Right ventricle myocardium superior (tissue), 1 donor: ENCODE data around the gene RNU1-4. TPM values are rescaled to one million over a fixed set of nuclear protein-coding genes. Genes with fewer than 3 reads are reported as not detected.
"Not testable (repeated sequence)": the region's sequence is repeated elsewhere in the genome, so short reads cannot be mapped to it uniquely, and the experiment has no call there.

Experiments
- ATAC-seq: fragments of 200-7000 bp; cut with Tn5 transposase; one replicate; pipeline ENCODE4 v1.9.1; 2020; ENCODE audit warnings: mild to moderate bottlenecking; ENCODE audit not compliant: poor library complexity
- DNase-seq: peaks from one replicate; pipeline ENCODE4 v3.0.0-alpha.2; 2020
- intact Hi-C: fragments of 100-400 bp; cut with DNase I; formaldehyde crosslinking; loops from one replicate; pipeline ENCODE4 v1.11.2; 2022
- total RNA-seq: library from RNA; stranded (reverse); fragmentation: NEBNext Ultra II Directional; extraction: Animal tissue kit (Norgen Biotek cat#: 25700); gene quantifications from one replicate; pipeline ENCODE4 v1.2.1, GENCODE V29; 2021
- donor health status: DM: no; HTN: yes; CAD: no; lungs with severe emphysema.

Gene RNU1-4
- total RNA-seq, 1 donor from 2014 or later = 9,391 TPM

- intact Hi-C loops = no loop called here
- ATAC-seq = no peak
- DNase-seq = no peak
These were observed 18.3 kb upstream of the RNU1-4 start for GRCh38 chr1:16721871-16722641.

DNA sequence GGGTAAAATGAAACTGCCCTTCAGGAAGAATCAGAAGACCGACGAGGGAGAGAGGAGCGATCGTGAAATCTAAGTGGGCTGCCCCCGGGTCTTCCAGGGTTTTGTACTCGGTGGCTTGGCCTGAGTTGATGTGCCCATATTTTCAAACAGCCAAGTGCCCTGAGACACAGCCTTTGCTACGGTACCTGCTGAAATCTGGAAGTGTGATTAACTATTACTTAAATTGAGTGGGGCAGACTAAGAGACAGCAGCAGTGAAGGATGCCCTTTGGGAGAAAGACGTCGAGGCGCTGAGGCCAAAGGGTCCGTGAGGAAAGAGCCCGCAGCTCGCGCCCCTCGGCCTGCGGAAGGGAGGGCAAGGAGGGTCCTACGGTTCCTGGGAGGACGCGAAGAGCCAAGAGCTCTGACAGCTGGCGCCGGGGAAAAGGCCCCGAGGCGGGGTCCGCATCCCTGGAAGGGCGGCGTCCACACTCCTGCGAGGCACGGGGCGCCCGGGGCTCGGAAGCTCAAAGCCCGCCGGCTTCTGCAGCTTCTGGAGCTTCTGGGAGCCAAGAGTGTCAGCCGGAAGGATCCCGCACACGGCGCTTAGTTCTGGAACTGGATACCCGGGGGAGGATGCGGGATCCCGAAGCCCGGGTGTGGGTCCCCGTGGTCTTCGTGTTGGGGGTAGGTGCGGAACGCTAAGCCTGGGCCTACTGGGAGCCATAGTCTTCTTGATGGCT lies 15.4 kb upstream of the RNU1-4 start:
- ATAC-seq (no peak), DNase-seq (peak; percentile 40)
- intact Hi-C loops = no loop called here

- intact Hi-C loops, DNase-seq, ATAC-seq: not testable (repeated sequence)
These were observed 14.7 kb upstream of the RNU1-4 start for GRCh38 chr1:16725439-16726245.

DNA sequence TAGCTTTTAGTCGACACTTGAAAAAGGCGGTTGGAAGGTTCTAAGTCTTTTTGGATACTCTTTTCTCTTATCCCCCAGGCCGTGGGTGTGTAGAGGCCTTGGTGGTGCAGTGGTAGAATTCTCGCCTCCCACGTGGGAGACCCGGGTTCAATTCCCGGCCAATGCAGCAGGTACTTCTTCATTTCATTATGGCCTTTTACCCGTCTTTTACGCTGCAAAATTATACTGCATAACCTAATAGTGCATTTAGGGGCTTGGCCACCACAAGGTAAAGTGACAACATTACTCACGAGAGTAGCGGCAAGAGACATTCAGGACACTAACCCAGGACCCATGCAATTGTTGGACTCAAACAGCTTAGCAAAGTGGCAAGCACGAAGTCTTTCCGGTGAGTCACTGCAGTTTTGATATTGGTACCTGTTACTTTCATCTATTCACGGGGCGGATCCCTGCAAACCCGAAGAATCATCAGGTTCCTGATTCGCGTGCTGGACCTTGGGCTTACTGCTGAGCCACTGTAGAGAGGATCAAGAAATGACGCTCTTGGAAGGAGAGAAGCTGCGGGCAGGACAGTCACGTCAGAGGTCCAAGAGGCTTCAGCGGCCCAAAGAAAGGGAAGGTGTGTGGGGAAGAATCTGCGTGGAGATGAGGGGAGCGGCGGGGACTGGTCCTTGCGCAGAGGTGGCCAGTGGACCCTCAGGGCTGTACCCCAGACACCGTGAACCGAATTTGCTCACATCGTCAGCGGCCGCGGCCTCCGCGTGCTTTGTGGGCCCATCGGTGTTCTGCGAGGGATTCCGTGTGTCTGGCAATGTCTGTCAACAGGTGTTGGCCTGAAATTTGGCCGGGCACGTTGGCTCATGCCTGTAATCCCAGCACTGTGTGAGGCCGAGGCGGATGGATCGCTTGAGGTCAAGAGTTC lies 12.9 kb upstream of the RNU1-4 start:
- ATAC-seq = no peak
- intact Hi-C loops = no loop called here
- peak; percentile 42 for DNase-seq

- ATAC-seq, DNase-seq, intact Hi-C loops: not testable (repeated sequence)
These were observed 11.9 kb upstream of the RNU1-4 start for GRCh38 chr1:16728243-16728949.

DNA sequence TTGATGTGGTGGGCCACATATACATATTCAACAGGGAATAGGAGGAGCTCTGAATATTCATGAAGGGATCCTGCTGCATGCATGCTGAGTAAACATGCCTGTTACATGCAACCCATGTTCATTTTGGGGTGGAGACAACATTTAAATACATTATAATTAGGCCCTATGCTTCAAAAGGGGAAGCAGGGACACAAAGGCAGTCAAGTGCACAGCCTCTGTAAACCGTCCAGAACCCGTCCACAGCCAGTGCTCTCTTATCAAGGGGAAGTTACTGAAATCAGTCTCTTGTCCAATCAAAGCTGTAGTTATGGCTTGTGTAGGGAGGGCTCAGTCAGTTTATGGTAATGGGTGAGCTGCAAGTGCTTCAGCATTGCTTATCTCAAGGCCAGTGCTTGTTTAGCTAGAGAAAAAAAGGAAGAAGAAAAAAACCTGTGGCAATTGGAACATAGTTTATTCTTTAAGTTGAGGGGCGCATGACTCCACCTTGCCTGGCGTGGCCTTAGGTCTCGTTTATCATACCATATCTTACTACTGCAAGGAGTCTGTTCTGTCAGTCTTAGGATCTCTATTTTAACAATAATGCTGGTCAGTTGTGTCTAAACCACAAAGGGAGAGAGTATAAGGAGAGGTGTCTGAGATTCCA lies 7.9 kb upstream of the RNU1-4 start:
- intact Hi-C loops, ATAC-seq, DNase-seq: not testable (repeated sequence)

GRCh38 chr1:16741230-16741629 lies 914 bp downstream of the RNU1-4 start:
- intact Hi-C loops, DNase-seq, ATAC-seq: not testable (repeated sequence)

DNA sequence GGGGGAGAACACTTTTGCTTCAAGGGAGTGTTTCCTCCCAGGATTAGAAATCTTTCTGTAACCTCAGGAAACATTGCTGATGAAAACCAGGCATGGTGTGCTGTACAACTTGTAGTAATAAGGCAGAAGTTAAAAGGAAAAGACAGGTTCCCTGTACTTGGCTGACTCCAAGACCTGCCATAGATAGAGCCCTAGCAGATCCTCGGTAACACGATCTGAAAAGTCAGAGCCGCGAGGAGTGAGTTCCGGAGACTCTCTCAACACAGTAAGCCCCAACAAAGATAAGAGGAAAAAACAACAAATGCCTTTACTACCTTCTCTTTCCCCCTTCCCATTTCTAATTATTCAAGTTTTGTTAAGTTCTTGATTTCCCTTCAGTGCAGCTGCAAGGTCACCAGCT lies 7.3 kb downstream of the RNU1-4 start:
- intact Hi-C loops, ATAC-seq, DNase-seq: not testable (repeated sequence)

- intact Hi-C loops, ATAC-seq, DNase-seq: not testable (repeated sequence)
These were observed 8.4 kb downstream of the RNU1-4 start for GRCh38 chr1:16748710-16749109.

GRCh38 chr1:16749910-16750888 lies 9.9 kb downstream of the RNU1-4 start:
- intact Hi-C loops, ATAC-seq, DNase-seq: not testable (repeated sequence)

GRCh38 chr1:16752770-16753169 lies 12.5 kb downstream of the RNU1-4 start:
- DNase-seq, intact Hi-C loops, ATAC-seq: not testable (repeated sequence)

- intact Hi-C loops, ATAC-seq, DNase-seq: not testable (repeated sequence)
These were observed 15.1 kb downstream of the RNU1-4 start for GRCh38 chr1:16755385-16755784.

DNA sequence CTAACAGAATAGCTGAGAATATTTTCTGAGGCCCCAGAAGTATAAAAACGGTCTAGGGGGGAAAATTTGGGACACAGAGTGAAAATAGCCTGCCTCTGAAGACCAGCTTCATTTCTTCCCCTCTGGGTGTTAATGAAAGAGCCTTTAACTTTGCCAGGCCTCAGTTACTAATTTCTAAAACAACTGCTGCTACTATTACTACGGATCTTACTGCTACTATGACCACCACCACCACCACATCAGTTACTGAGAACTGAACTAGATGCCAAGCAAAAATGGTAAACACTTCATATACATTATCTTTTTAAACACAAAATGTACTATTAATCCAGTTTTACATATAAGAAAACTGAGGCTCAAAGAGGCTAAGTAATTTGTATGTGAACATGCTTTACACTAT lies 15.6 kb downstream of the RNU1-4 start:
- ATAC-seq, DNase-seq, intact Hi-C loops: not testable (repeated sequence)

- ATAC-seq, DNase-seq, intact Hi-C loops: not testable (repeated sequence)
These were observed 17.3 kb downstream of the RNU1-4 start for GRCh38 chr1:16757574-16757973.

DNA sequence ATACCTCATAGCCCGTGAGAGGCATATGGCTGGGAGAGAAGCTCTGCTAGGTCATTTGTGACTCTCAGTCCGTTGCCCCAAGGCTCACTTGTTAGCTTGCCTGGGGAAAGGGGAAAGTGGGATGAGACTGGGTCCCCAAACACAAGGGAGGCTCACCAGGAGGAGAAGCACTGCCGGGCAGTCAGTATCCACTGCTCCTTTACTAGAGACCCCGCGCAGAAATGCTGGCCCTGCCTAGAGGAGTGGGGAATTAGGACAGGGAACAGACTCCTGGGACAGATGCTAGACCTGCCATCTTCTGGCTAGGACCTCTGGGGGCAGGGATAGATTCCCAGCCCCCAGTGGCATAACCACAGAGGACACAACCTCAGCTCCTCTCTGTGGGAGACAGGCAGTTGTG lies 17.7 kb downstream of the RNU1-4 start:
- ATAC-seq, DNase-seq, intact Hi-C loops: not testable (repeated sequence)

GRCh38 chr1:16759041-16759493 lies 18.8 kb downstream of the RNU1-4 start:
- intact Hi-C loops, ATAC-seq, DNase-seq: not testable (repeated sequence)
